Fibroblast of lung (primary cell): ENCODE data around the gene MYO1A. TPM values are rescaled to one million over a fixed set of nuclear protein-coding genes. Genes with fewer than 3 reads are reported as not detected.

ENCODE experiments used
- DNase-seq, 2 donors: peaks; one replicate each; pipeline versions ENCODE4 v3.0.0 to v3.0.0-alpha.2; 2010; ENCODE audit warnings: low read depth in 2 of 2
- H2AFZ ChIP-seq: 2 replicates; pipeline ENCODE4 v1.5.1; 2012; ENCODE audit warnings: low read length, control low read depth, inconsistent platforms
- H3K27ac ChIP-seq: 2 replicates; pipeline ENCODE4 v1.5.1; 2011; ENCODE audit warnings: low read length, control low read depth; ENCODE audit not compliant: insufficient read depth
- H3K27me3 ChIP-seq: 2 replicates; pipeline ENCODE4 v1.5.1; 2011; ENCODE audit warnings: mild to moderate bottlenecking, low read length; ENCODE audit not compliant: control insufficient read depth, insufficient read depth
- H3K36me3 ChIP-seq: 2 replicates; pipeline ENCODE4 v1.5.1; 2011; ENCODE audit warnings: low read length; ENCODE audit not compliant: control insufficient read depth, insufficient read depth
- H3K4me1 ChIP-seq: 2 replicates; pipeline ENCODE4 v1.5.1; 2011; ENCODE audit warnings: low read length; ENCODE audit not compliant: control insufficient read depth, insufficient read depth; ENCODE audit errors: extremely low read depth
- H3K4me2 ChIP-seq: 2 replicates; pipeline ENCODE4 v1.5.1; 2011; ENCODE audit warnings: low read length, control low read depth; ENCODE audit not compliant: insufficient read depth; ENCODE audit errors: extremely low read depth
- H3K4me3 ChIP-seq, 4 experiments: fragments of 200-600 bp in 1 of 4; sonication (generic) in 1 of 4; replicated peaks in 1 of 4; 2 replicates each; pipeline ENCODE4 v1.5.1; 2011 to 2016; ENCODE audit warnings: low read length in 4 of 4, low read depth in 3 of 4, mild to moderate bottlenecking in 3 of 4, control low read depth in 2 of 4, inconsistent platforms in 1 of 4, mixed read lengths in 1 of 4; ENCODE audit not compliant: insufficient read depth in 1 of 4; ENCODE audit errors: control extremely low read depth in 1 of 4
- H3K79me2 ChIP-seq: 2 replicates; pipeline ENCODE4 v1.5.1; 2012; ENCODE audit warnings: mild to moderate bottlenecking, low read length, inconsistent platforms; ENCODE audit not compliant: control insufficient read depth, insufficient read depth
- H3K9ac ChIP-seq: 2 replicates; pipeline ENCODE4 v1.5.1; 2011; ENCODE audit warnings: mild to moderate bottlenecking, low read length, control low read depth; ENCODE audit not compliant: insufficient read depth
- H3K9me3 ChIP-seq: 2 replicates; pipeline ENCODE4 v1.5.1; 2012; ENCODE audit warnings: low read depth, low read length; ENCODE audit not compliant: control insufficient read depth, insufficient read depth
- H4K20me1 ChIP-seq: 2 replicates; pipeline ENCODE4 v1.5.1; 2011; ENCODE audit warnings: low read length; ENCODE audit not compliant: control insufficient read depth, insufficient read depth; ENCODE audit errors: extremely low read depth
- CTCF ChIP-seq, 2 donors: IDR thresholded peaks in 1 of 2; conservative IDR thresholded peaks in 1 of 2; 1 replicate in 1 of 2; 2 replicates in 1 of 2; pipeline ENCODE4 v1.5.1; 2011 to 2012; ENCODE audit warnings: low read length in 2 of 2, control low read depth in 1 of 2, inconsistent platforms in 1 of 2, low read depth in 1 of 2, mild to moderate bottlenecking in 1 of 2
- EZH2 ChIP-seq: IDR thresholded peaks from 2 replicates; pipeline ENCODE4 v1.5.1; 2012; ENCODE audit warnings: low read length, control low read depth, mild to moderate bottlenecking; ENCODE audit errors: missing control alignments
- polyA plus RNA-seq, 2 donors: library from polyadenylated mRNA; depleted of rRNA in 1 of 2; stranded (reverse) in 1 of 2; unstranded in 1 of 2; fragments of >200 nt; gene quantifications; 2 replicates each; pipeline ENCODE4 v1.2.1, GENCODE V29; 2011 to 2012; ENCODE audit warnings: missing spikeins in 1 of 2
- total RNA-seq: library from RNA; depleted of rRNA; stranded (reverse); fragments of >200 nt; gene quantifications from 2 replicates; pipeline ENCODE4 v1.2.1, GENCODE V29; 2014

Gene MYO1A
- total and polyA plus RNA-seq, 2 donors (not counting 1 experiment from before 2014, with no cell fraction given) = 0.01 to 0.17 TPM

GRCh38 chr12:57090924-57091637, 41.2 kb upstream of the MYO1A start:
- Histone ChIP-seq H3K9me3 (no peaks in the 10 kb centered on the region), H3K27ac (peak overlapping the region; percentile 17), H3K27me3 (no peaks in the 10 kb centered on the region), H3K79me2 (peaks cover 47% of the 10 kb centered on the region), H2AFZ (no peak overlapping the region), H3K36me3 (peaks cover 29% of the 10 kb centered on the region), H3K4me2 (peak overlapping the region; percentile 100), H3K9ac (peak overlapping the region; percentile 44), H3K4me1 (peaks cover 29% of the 10 kb centered on the region), H3K4me3 (peak overlapping the region; percentile 73 to 95 (median 83)), H4K20me1 (no peaks in the 10 kb centered on the region)
- peak in 1 of 2 donors; percentile 22 for DNase-seq
- TF ChIP-seq CTCF (conservative IDR thresholded peaks at IDR 0.05 in 1 of 2, IDR thresholded peaks at IDR 0.05 in 1 of 2; ENCODE audit: low read depth in 1 of 2, low read length in 2 of 2) = peak in 1 of 2 donors; percentile 28
- TF ChIP-seq EZH2 = no peak

GRCh38 chr12:57090490-57090889, 40.6 kb upstream of the MYO1A start:
- Histone ChIP-seq H3K27me3 (no peaks in the 10 kb centered on the region), H3K4me3 (peak overlapping the region; percentile 73 to 95 (median 83)), H3K36me3 (peaks cover 25% of the 10 kb centered on the region), H3K79me2 (peaks cover 47% of the 10 kb centered on the region), H4K20me1 (no peaks in the 10 kb centered on the region), H3K4me2 (peak overlapping the region; percentile 100), H3K9me3 (no peaks in the 10 kb centered on the region), H3K27ac (peak overlapping the region; percentile 17), H3K9ac (peak overlapping the region; percentile 44), H2AFZ (no peak overlapping the region), H3K4me1 (peaks cover 35% of the 10 kb centered on the region)
- DNase-seq = no peak
- TF ChIP-seq CTCF (conservative IDR thresholded peaks at IDR 0.05 in 1 of 2, IDR thresholded peaks at IDR 0.05 in 1 of 2; ENCODE audit: low read depth in 1 of 2, low read length in 2 of 2) = no peak
- TF ChIP-seq EZH2 = no peak

GRCh38 chr12:57089271-57090245, 39.6 kb upstream of the MYO1A start:
- TF ChIP-seq EZH2 (no peak), CTCF (conservative IDR thresholded peaks at IDR 0.05 in 1 of 2, IDR thresholded peaks at IDR 0.05 in 1 of 2; ENCODE audit: low read depth in 1 of 2, low read length in 2 of 2) (no peak)
- peak; percentile 57 to 69 for DNase-seq
- Histone ChIP-seq H3K4me3 (peak overlapping the region; percentile 73 to 95 (median 83)), H4K20me1 (no peaks in the 10 kb centered on the region), H3K79me2 (peaks cover 46% of the 10 kb centered on the region), H3K27ac (peak overlapping the region; percentile 83), H3K36me3 (peaks cover 19% of the 10 kb centered on the region), H3K4me2 (peak overlapping the region; percentile 21), H2AFZ (no peak overlapping the region), H3K9ac (peak overlapping the region; percentile 86), H3K27me3 (no peaks in the 10 kb centered on the region), H3K9me3 (no peaks in the 10 kb centered on the region), H3K4me1 (peaks cover 31% of the 10 kb centered on the region)
